T-helper 2 cell treated with Interferon-gamma antibody and Interleukin-4, amounts not matched to agents 100 ng/mL and 5 ng/mL, for 36 hours (primary cell): ENCODE results near the gene LOC101059915.

Source experiments
- intact Hi-C: fragments of 100-400 bp; cut with micrococcal nuclease; formaldehyde crosslinking; loops from one replicate; pipeline ENCODE4 v1.15.1; 2023

LOC101059915 gene

DNA sequence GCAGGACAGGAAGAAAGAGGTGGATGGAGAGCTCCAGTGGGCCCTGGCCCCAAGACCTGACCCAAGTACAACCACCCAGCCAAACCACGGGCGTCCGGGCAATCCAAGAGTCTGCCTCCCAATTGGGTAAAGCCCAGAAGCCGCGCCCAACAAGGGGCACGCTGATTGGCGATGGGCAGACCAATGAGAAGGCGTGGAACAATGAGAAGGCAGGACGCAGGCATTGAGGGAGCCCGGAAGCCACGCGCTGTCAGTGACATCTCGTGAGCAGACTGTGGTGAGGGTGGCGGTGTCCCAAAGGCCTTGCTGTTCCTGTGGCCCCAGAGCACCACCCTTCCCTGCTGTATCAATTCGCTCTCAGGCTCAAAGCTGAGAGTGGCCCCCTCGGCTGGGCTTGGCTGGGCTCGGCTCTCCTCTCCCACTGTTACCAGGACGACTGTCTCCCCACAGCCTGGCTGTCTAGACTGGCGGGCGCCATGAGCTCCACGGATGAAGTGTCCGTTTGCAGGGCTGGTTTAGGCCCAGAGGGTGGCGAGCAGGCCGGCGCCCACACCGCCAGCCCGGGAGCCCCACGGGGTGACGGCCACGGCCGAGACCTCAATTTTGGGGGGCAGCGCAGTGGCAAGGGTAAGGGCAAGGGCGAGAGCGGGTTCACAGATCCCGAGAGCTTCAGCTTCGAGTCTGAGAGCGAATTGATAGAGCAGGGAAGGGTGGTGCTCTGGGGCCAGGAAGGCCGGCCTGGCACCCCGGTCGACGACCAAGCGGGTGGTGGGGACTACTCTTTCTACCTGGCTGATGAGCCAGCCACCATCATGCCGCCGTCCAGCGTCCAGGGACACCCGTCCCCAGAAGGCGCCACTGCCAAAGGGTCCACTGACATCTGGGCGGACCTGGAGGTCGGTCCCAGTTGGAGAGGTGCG, at the start of gene LOC101059915:
TSS of gene LOC101059915 (plus strand) at position 219 of the 920 bp plus-strand sequence.
- intact Hi-C loops, result no loop called here

DNA sequence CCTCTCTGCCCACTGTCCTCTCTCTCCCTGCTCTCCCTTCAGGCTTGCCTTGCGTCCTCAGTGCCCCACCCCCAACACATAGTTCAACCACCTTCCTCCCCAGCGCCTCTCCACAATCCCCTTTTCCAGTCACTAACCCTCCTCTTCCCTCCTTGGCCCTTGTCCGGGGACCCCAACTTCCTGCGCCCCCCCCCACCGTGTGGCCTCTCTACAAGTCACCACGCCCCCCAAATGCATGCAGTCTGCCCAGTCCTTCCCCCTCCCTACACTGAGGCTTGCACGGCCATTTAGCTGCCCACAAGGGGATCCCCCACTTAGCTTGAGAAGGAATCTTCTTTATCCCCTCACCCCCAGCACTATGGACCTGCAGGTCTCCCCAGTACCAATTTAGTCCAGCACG, 49.6 kb upstream of the LOC101059915 start:
- intact Hi-C loops, result loop anchor here (5.0 kb wide), 2 partner anchors 70 to 85 kb away; partner anchors contain the start of gene OGT

DNA sequence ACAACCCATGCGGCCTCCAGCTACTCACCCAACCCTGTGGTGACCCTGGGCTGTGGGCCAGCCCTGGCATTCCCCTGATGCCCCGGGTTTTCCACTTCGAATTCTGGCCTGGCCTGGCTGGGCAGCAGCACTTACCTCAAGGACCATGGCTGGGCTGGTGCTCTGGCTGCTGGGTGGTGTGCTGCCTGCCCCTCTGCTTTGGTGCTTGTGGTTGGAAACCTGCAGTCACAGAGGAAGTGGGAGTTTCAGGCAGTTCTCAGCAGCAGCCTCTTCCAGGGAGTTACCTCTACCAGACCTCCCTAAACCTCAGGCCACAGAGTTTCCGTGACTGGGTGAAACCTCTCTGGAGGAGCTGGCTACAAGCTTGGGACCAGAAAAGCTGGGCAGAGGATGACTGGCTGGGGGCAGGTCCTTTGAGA, 49.0 kb upstream of the LOC101059915 start, which contains the start of gene CXCR3:
TSS of gene CXCR3 (minus strand) at position 209 of the 419 bp plus-strand sequence. CDS start at position 147, 62 bp downstream.
- intact Hi-C loops, result loop anchor here (5.0 kb wide), 2 partner anchors 71 to 86 kb away; partner anchors contain the start of gene OGT

DNA sequence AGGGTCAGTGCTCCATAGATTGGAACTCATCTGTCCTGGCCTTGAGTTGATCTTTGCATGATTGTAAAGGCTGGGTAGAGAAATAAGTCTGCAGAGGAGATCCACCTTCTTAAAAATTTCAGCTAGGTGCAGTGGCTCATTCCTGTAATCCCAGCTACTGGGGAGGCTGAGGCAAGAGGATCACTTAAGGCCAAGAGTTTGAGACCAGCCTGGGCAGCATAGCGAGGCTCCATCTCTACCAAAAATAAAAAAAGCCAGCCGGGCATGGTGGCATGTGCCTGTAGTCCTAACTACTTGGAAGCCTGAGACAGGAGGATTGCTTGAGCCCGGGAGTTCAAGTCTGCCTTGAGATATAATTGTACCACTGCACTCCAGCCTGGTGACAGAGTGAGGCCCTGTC, 48.6 kb upstream of the LOC101059915 start:
- intact Hi-C loops, result loop anchor here (5.0 kb wide), 2 partner anchors 71 to 86 kb away; partner anchors contain the start of gene OGT

DNA sequence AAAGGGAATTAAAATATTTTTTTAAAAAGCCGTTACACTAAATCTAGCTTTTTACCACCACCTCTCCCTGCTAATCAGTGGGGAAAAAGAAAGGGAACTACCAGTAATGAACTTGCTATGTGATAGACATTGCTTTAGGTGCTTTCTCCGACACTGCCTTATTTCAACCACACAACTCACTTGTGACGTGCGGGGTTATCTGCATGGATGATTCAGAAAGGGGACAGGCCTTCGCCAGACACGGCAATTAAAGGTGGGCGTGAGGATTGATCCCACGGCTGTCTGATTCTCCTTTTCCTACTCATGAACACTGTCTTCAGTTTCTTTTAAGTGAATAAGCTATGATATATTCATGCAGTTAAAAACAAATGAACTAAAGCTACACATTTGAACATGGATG, 48.2 kb upstream of the LOC101059915 start:
- intact Hi-C loops, result loop anchor here (5.0 kb wide), 2 partner anchors 72 to 87 kb away; partner anchors contain the start of gene OGT

DNA sequence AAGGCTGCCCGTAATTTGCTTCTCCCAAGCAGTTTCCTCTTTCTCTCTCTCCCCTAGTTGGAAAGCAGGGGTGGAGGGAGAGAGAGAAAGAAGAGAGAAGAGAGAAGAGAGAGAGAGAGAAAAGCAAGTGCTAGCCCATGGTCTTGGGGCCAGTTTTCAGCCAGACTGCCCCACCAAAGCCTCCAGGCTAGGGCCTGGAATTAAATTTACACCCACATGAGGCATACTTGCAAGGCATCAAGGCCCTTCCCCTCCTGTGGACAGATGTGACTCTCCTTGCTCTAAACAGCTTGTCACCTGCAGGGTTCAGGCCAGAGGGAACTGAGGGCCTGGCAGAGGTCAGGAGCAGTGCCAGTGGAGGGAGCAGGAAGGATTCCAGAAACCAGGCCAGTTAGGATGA, 47.4 kb upstream of the LOC101059915 start:
- intact Hi-C loops, result loop anchor here (5.0 kb wide), 2 partner anchors 73 to 88 kb away; partner anchors contain the start of gene OGT

DNA sequence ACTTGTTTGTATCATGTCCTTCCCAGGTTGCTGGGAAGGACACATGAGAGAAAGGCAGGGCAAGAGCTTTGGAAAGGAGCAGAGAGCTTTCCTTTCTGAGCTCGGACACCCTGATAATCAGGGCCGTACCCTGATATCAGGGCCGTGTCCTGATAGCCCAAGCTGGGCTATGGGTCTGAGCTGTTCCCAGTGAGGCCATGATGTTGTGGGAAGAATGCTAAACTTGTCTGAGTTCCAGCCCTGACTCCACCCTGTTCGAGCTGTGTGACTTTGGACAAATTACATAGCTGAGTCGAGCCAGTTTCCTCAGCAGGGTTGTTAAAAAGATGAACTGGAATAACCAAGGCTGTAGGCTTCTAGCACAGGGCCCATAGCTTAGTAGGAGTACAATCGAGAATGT, 45.7 kb upstream of the LOC101059915 start:
- intact Hi-C loops, result no loop called here

DNA sequence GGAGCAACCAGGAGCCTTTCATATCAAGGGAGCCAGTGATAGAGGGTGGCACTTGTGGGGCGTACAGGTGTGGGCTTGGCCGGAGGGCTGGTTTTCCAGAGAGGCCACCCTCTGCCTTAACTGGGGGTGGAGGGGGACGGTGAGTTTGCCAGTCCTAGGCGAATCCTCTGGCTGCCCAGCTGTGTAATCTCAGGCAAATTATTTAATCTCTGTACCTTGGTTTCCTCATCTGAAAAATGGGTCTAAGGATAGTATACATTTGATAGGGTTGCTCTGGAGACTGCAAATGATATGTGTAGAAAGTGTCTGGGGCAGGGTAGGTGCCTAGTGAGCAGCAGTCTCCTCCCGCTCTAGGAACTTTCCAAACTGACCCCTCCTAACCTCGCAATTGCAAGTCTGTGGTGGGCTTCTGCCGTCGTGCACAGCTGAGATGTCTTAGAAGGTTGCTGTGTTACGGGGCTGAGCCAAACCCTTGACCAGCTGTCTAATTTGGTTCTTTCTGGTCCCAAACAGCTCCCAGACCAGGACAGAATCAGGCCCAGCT, 45.2 kb upstream of the LOC101059915 start:
- intact Hi-C loops, result no loop called here

DNA sequence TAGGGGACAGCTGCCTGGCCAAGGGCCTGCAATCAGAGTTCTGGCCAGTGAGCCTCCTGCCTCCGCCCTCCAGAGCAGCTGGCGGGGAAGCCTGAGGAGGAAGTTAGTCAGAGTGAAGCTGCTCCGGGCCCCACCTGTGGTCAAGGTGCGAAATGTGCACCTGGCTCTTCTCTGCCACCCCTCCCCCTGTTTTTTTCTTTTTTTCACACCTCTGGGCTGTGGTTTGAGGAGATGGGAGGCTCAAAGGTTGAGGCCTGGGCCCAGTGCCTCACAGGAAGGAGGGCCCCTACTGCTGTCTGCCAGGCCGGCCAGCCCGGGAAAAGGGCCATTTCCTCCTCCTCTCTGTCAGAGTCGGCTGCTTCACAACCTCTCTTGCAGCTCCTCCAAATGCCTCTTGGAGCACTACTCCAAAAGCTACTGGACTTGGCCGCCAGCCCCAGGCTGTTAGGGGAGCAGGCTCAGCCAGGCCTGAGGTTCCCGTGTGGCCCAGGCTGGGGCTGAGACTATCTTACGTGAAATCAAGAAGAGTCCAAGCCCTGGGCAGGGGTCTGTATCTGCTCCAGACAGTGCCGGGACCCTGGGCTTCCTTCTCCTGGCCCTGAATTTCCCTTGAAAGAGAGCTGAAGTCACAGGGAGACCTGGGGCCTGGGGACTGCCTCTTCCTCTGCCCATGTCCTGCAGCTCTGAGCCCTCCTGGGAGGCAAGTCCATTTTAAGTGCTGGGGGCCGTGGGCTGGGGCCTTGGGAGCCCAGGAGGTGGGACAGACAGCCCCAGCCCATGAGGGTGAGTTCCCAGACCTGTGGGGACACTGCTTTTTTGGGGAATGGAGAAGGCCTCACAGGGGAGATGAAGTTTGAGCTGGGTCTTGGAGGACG, 44.5 kb upstream of the LOC101059915 start:
- intact Hi-C loops, result no loop called here

DNA sequence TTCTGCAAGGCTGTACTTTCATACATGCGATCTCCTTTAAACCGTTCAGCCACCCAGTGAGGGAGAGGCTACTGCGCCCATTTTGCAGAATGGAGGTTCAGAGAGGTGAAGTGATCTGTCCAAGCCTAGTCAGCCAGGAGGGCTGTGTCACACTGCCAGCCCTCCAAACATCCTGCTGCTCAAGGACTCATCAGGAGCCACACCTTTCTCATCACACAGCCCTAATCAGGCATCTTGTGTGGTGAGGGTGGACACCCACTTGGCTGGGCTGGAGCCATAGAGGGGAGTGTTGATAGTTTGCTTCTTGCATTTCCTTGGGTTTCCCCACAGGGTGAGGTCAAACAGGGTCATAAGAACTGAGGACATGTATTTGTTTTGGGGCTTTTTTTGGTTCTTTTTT, 43.6 kb upstream of the LOC101059915 start:
- intact Hi-C loops, result no loop called here

DNA sequence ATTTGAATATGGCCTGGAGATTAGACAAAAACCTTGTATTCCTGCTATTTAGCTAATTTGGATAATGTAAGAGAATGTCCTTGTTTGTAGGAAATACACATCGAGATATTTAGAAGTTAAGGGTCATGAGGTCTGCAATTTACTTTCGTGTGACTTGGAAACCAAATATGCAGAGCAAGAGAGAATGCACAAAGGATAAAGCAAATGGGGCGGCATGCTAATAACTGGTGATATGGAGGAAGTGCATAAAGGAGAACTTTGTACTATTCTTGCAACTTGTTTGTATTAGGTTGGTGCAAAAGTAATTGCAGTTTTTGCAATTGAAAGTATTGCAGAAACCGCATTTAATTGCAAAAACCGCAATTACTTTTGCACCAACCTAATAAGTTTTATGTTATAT, 41.9 kb upstream of the LOC101059915 start:
- intact Hi-C loops, result no loop called here

DNA sequence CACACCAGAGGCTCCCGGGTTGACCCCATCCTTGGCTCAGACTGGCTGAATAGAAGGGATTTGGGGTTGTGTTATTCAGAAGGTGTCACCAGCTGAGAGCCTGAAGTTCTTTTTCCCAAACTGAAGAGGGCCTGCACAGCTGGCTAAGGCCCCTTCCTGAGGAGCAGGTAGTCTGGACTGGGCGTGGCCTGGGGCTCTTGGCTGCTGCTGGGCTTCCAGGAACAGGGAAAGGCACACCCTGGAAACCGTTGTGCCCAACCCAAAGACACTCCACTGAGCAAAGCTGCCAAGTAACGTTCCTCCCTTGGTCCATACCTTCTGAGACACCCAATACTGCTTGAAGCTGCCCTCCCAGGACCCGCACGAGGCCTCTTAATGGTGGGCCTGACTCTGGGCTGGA, 40.8 kb upstream of the LOC101059915 start:
- intact Hi-C loops, result no loop called here

DNA sequence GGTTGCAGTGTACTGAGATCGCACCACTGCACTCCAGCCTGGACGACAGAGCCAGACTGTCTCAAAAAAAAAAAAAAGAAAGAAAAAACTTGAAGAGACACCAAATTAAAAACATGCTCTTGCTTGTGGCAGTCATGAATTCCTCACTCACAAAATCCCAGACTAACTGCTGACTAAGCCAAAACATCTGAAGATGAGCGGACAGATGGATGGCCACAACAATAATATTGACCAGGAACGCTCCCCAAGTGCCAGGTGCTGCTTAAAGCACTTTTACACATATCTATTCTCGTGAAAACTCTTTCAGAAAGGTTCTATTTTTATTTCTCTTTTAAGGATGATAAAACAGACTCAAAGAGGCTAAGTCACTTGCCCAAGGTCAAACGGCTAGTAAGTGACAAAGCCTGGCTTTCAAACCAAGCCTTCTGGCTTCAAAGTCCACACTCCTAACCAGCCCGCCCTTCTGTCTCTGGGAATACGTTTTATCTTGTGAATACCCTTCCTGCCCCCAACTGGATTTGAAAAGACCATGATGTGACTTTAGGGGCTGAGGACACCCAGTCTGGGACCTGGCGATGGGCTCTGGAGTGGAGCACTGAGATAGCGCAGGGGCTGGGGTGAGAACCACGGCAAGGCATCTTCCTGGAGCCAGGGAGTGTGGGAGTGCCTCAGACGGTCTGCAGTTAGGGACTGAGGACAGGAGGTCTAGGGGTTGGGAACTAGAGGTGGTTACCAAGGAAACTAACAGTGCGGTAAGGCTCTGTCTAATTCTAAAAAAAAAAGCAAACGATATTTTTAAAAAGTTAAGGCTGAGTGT, 39.5 kb upstream of the LOC101059915 start:
- intact Hi-C loops, result no loop called here

DNA sequence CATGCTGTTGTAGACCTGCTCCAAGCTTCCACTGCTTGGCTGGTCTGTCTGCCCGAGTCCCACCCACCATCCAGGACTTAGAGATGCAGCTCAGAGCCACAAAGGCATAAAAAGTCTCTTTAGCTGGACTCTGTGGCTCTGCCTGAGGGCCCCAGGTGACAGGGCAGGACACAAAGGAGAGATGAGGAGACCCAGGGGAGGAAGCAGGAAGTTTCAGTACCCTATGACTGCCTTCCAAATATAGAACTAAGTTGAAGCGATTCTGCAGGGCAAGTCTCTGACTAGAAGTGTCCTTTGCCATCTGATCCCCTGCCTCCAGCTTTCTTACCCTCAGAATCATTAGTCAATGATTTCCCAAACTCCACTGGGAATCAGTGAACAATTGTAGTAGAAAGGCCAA, 37.9 kb upstream of the LOC101059915 start:
- intact Hi-C loops, result no loop called here

DNA sequence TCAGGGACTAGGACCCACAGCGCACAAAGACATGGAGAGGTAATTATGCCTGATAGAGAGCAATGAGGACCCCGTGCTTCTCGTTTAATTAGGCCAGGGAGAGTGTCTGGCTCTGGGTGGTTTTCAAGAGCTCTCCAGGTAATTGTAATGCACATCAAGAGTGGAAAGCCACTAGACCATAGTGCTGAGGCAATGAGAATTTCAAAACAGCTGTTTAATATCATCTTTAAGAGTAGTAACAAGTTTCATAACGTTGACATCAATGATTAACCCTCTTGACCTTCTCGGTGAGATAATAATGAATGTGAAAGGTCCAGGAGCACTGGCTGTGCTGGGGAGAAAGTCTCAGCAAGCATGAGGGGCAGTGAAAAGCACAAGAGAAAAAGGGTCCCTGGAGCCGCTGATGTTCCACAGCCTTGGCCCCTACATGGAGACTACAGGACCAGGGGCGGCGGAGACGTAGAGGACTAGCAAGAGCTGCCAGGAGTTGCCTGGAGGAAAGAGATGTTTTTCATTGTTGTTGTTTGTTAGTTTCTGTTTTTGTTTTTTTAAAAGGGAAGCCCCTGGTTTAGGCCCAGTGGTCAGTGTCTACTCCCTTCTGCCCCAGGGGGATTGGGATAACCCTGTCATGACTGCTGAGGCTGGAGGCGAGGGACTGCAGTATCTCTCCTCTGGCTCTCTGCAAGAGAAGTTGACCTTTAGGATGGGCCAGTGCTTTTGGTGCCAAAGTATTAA, 34.3 kb upstream of the LOC101059915 start:
- intact Hi-C loops, result no loop called here

DNA sequence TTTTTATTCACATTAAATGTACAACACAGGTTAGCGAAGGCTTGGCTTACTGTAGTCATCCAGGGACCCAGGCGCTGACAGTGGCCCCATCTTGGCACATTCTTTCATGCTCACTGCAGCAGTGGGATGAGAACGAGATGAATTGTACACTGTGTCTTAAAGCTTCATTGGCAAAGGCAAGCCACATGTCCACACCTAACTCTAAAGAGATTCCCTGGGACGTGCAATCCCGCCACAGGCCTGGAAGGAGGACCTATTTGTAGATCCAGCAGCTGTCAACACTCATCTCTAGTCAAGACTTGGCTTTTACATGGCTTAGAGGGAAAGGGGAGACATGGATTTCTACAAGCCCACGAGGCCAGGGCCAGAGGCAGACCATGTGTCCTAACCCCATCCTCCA, 33.0 kb upstream of the LOC101059915 start:
- intact Hi-C loops, result no loop called here

DNA sequence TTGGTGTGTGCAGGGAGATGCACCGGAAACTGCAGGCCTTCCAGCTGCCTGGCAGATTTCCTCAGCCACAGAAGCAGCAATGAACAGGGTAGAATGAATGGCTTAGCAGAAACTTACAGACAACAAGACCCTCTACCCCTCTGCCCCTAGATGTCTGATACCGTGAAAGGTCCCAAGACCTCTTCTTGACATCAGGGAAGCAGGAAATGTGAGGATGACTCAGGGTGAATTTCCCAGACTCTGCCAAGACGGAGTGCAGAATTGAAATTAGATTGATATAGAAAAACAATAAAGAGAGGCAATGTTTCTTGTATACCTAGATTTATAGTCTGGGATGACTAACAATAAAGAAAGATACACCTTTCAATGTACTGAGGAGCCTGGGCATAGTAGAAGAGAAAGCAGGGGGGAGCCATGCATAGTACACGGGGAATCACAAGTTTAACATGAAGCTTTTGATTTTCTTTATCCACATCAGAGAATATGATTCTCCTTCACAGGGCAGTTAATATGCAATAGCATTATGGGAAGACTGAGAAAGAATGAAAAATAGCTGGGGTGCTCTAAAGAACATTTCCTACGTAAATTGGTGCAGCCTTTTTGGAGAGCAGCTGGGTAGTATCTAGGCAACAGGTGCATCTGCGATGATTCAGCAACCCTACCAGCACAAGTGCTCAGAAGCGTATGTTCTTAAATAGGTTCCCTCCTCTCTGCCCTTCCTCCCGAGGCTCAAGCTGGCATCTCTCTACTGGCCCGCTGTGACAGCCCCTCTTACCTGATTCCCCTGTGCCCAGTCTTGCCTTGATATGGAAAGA, 30.7 kb upstream of the LOC101059915 start:
- intact Hi-C loops, result no loop called here

DNA sequence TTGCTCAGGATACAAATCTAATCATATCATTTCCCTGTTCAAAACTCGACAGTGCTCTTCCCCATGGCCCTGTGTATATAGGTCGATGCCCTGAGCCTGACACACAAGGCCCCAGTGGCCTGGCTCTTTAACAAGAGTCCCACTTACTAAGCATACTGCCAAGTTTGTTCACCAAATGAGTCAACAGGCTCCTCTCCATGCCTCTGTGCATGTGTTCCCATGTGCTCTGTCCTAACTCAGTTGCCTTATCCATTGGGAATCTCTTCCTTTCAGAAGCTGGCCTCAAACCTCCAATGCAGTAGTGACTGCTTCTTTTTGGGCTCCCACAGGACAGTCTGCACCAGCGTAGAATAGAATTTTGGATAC, 30.1 kb upstream of the LOC101059915 start:
- intact Hi-C loops, result no loop called here

DNA sequence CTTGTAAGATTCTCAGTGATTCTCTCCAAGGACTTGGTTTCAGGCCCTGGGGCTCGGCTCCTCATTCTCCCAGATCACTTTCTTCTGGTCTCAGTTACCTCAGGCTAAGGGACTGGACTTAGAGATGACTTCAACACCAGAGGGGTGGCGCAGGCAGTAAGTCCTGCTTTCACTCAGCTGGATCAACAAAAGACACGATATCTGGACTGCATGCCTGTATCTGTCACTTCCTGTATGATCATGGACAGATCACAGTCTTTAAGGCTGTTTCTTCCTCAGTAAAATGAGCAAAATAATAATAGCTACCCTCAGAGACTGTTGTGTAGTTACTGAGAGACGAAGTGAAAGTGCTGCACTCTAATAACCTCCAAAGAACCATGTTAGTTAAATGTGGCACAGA, 29.5 kb upstream of the LOC101059915 start:
- intact Hi-C loops, result no loop called here
